ENCODE results near the gene FBXW10. TPM values are rescaled to one million over a fixed set of nuclear protein-coding genes. Genes with fewer than 3 reads are reported as not detected.
"Not testable (repeated sequence)": the region's sequence is repeated elsewhere in the genome, so short reads cannot be mapped to it uniquely, and the experiment has no call there.

The FBXW10 gene
- 1 to 10 TPM in 2 of 4 donors, under 1 TPM in 2; 0.78 to 1.4 (median 1.0) TPM for total RNA-seq

GRCh38 chr17:18743699-18744421 is at the start of gene FBXW10:
FBXW10 (plus strand) TSS chr17:18744054; CDS start chr17:18744245, 191 bp downstream.
- H3K36me3 ChIP-seq; H3K27me3 ChIP-seq; intact Hi-C loops (cut with DNase I); DNase-seq; H3K4me1 ChIP-seq; H3K9me3 ChIP-seq; H3K27ac ChIP-seq; H3K4me3 ChIP-seq (replicated peaks in 1 of 3): not testable (repeated sequence)
- 0 to 54% methylated on average over 2 to 5 of the region's 10 CpGs for WGBS, 2 donors

GRCh38 chr17:18695143-18695542 is 48.7 kb upstream of the FBXW10 start:
- H3K4me1 ChIP-seq; H3K9me3 ChIP-seq; H3K4me3 ChIP-seq (replicated peaks in 1 of 3); DNase-seq; intact Hi-C loops (cut with DNase I); H3K27ac ChIP-seq; H3K27me3 ChIP-seq; H3K36me3 ChIP-seq: not testable (repeated sequence)
- WGBS, 2 donors: 40 to 52% methylated on average over 1 to 2 of the region's 2 CpGs

- WGBS, 2 donors: 56 to 64% methylated on average over 8 of the region's 8 CpGs
- H3K4me3 ChIP-seq (replicated peaks in 1 of 3): peak overlapping the region in 1 of 3 donors; percentile 47
- intact Hi-C loops (cut with DNase I); H3K9me3 ChIP-seq; DNase-seq; H3K27me3 ChIP-seq; H3K27ac ChIP-seq; H3K4me1 ChIP-seq; H3K36me3 ChIP-seq: not testable (repeated sequence)
These were observed 45.3 kb upstream of the FBXW10 start for GRCh38 chr17:18698473-18699103.

GRCh38 chr17:18705955-18706354 is 37.9 kb upstream of the FBXW10 start:
- H3K4me3 ChIP-seq (replicated peaks in 1 of 3); H3K9me3 ChIP-seq; H3K36me3 ChIP-seq; H3K27ac ChIP-seq; H3K27me3 ChIP-seq; intact Hi-C loops (cut with DNase I); H3K4me1 ChIP-seq; DNase-seq: not testable (repeated sequence)
- WGBS, 2 donors: 84 to 93% methylated on average over 3 of the region's 3 CpGs

- intact Hi-C loops (cut with DNase I); H3K4me3 ChIP-seq (replicated peaks in 1 of 3); H3K27ac ChIP-seq; H3K9me3 ChIP-seq; H3K36me3 ChIP-seq; H3K4me1 ChIP-seq; H3K27me3 ChIP-seq; DNase-seq: not testable (repeated sequence)
- 96 to 97% methylated on average over 3 of the region's 3 CpGs for WGBS, 2 donors
These were observed 35.6 kb upstream of the FBXW10 start for GRCh38 chr17:18708215-18708614.

GRCh38 chr17:18712354-18712999 is 31.4 kb upstream of the FBXW10 start:
- H3K27me3 ChIP-seq; intact Hi-C loops (cut with DNase I); H3K27ac ChIP-seq; H3K9me3 ChIP-seq; H3K36me3 ChIP-seq; H3K4me1 ChIP-seq; H3K4me3 ChIP-seq (replicated peaks in 1 of 3): not testable (repeated sequence)
- WGBS, 2 donors: 14 to 17% methylated on average over 6 to 7 of the region's 7 CpGs
- peak; percentile 82 to 83 for DNase-seq
- peak in 5 of 6 experiments; percentile 42 to 66 (median 45) for TF ChIP-seq CTCF (IDR thresholded peaks at IDR 0.05)

- peak; percentile 43 to 47 for DNase-seq
- intact Hi-C loops (cut with DNase I); H3K4me3 ChIP-seq (replicated peaks in 1 of 3); H3K9me3 ChIP-seq; H3K36me3 ChIP-seq; H3K27me3 ChIP-seq: not testable (repeated sequence)
- peaks cover 10 to 11% of the 10 kb centered on the region in 2 donors for H3K4me1 ChIP-seq
- 29 to 31% methylated on average over 8 of the region's 9 CpGs for WGBS, 2 donors
- H3K27ac ChIP-seq: peak overlapping the region; percentile 44 to 78 (median 71)
These were observed 25.0 kb upstream of the FBXW10 start for GRCh38 chr17:18718643-18719427.

- DNase-seq: peak in 1 of 2 donors; percentile 8
- H3K4me3 ChIP-seq (replicated peaks in 1 of 3); H3K36me3 ChIP-seq; H3K9me3 ChIP-seq; intact Hi-C loops (cut with DNase I); H3K27me3 ChIP-seq: not testable (repeated sequence)
- H3K4me1 ChIP-seq: peaks cover 10 to 11% of the 10 kb centered on the region in 2 donors
- peak overlapping the region; percentile 44 to 78 (median 71) for H3K27ac ChIP-seq
- 83 to 91% methylated on average over 12 of the region's 12 CpGs for WGBS, 2 donors
These were observed 24.3 kb upstream of the FBXW10 start for GRCh38 chr17:18719428-18720110.

Data from thyroid gland (tissue), 4 donors.